ENCODE data around the gene TPPP3.

Gene TPPP3

DNA sequence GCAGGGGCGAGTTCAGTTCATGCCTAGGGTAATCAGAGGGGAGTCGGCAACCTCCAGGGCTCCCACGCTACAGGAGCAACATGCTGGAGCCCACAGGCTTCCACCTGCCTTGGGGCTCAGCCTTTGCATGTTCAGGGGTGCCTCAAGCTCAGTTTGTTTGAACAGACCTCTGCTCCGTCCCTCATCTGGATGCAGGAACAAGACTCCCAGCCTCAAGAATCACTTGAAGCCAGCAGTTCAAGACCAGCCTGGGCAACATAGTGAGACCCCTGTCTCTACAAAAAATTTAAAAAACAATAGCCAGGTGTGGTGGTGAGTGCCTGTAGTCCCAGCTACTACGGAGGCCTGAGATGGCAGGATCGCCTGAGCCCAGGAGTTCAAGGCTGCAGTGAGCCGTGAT, 32.7 kb upstream of the TPPP3 start:
- H3K4me3 ChIP-seq (ENCODE audit: low read length): no peak overlapping the region
- TF ChIP-seq, protein P1, sequence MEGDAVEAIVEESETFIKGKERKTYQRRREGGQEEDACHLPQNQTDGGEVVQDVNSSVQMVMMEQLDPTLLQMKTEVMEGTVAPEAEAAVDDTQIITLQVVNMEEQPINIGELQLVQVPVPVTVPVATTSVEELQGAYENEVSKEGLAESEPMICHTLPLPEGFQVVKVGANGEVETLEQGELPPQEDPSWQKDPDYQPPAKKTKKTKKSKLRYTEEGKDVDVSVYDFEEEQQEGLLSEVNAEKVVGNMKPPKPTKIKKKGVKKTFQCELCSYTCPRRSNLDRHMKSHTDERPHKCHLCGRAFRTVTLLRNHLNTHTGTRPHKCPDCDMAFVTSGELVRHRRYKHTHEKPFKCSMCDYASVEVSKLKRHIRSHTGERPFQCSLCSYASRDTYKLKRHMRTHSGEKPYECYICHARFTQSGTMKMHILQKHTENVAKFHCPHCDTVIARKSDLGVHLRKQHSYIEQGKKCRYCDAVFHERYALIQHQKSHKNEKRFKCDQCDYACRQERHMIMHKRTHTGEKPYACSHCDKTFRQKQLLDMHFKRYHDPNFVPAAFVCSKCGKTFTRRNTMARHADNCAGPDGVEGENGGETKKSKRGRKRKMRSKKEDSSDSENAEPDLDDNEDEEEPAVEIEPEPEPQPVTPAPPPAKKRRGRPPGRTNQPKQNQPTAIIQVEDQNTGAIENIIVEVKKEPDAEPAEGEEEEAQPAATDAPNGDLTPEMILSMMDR (conservative IDR thresholded peaks at IDR 0.05; ENCODE audit: low read depth, low read length): no peak
- no peak for DNase-seq (ENCODE audit: low read depth)

GRCh38 chr16:67425580-67425979, 32.3 kb upstream of the TPPP3 start:
- no peak for DNase-seq (ENCODE audit: low read depth)
- H3K4me3 ChIP-seq (ENCODE audit: low read length): no peak overlapping the region
- TF ChIP-seq, protein P1 (conservative IDR thresholded peaks at IDR 0.05; ENCODE audit: low read depth, low read length): no peak

DNA sequence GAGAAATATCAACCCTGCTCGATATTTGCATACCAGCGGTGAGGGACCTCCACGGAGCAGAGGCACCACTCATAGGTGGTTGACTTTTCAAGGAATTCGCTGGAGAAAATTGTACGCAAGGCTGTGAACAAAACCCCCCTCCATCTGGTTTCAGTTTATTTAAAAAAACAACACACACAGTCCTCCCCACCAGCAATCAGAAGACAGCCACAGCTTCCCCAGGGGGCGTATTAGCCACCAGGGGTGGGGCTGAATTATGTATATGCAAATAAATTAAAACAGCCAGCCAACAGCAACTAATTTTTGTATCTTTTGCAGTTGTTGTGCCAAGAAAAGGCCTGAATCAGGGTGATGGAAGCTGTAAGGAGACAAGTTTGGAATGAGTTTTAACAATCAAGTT, 31.8 kb upstream of the TPPP3 start:
- no peak for DNase-seq (ENCODE audit: low read depth)
- H3K4me3 ChIP-seq (ENCODE audit: low read length): no peak overlapping the region
- TF ChIP-seq, protein P1 (conservative IDR thresholded peaks at IDR 0.05; ENCODE audit: low read depth, low read length): no peak

DNA sequence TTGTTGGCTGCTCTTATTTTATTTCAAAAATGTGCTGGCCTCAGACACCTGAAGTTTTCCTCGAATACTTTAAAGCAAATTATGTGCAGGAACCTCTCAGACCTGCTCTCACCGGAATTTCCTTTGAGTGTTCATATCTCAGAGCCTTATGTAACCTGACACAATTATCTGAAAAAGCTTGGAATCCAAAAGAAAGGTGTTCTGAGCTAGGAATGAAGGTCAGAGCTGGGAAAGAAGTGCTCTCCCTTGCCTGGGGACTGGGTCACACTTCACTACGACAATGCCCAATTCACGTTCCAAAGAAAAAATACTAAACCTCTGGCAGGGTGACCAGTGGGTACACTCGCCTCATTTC, 30.9 kb upstream of the TPPP3 start:
- no peak for DNase-seq (ENCODE audit: low read depth)
- H3K4me3 ChIP-seq (ENCODE audit: low read length): no peak overlapping the region
- TF ChIP-seq, protein P1 (conservative IDR thresholded peaks at IDR 0.05; ENCODE audit: low read depth, low read length): no peak

DNA sequence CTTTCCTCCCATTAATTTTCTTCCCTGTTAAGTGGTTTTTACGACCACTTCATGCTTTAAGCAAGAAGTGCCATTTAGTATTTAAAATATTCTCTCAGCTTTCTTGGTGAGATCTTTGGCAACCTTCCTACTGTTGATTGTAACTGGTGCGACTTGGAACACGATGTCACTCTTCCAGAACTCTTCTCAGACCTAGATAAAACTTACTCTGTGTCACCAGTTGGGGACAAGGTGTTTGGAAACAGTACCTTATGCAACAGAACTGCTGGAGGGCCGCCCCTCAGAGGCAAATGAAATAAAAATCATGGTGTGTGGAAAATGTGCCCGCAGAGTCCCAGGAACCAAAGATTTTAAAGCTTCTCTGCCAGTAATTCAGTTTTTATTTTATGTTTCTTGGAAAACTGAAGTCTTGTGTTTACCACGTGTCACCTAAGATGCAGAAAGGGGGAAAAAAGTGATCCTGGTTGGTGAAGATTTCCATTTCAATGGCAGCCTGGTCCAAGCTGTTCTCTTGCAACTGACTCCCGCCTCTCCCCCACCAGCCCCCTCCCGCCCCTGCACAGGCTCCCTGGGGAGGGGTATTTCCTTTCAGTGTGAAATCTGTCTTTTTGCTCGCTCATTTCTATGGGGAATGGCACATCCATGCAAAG, 30.4 kb upstream of the TPPP3 start:
- TF ChIP-seq, protein P1 (conservative IDR thresholded peaks at IDR 0.05; ENCODE audit: low read depth, low read length): no peak
- no peak for DNase-seq (ENCODE audit: low read depth)
- H3K4me3 ChIP-seq (ENCODE audit: low read length): no peak overlapping the region

GRCh38 chr16:67423015-67423414, 29.7 kb upstream of the TPPP3 start:
- TF ChIP-seq, protein P1 (conservative IDR thresholded peaks at IDR 0.05; ENCODE audit: low read depth, low read length): no peak
- DNase-seq (ENCODE audit: low read depth): no peak
- H3K4me3 ChIP-seq (ENCODE audit: low read length): no peak overlapping the region

GRCh38 chr16:67421030-67421429, 27.7 kb upstream of the TPPP3 start:
- no peak for DNase-seq (ENCODE audit: low read depth)
- H3K4me3 ChIP-seq (ENCODE audit: low read length): no peak overlapping the region
- TF ChIP-seq, protein P1 (conservative IDR thresholded peaks at IDR 0.05; ENCODE audit: low read depth, low read length): no peak
